GM19328 (cell line): ENCODE measurements around the gene CCDC51.
"Not testable (repeated sequence)": the region's sequence is repeated elsewhere in the genome, so short reads cannot be mapped to it uniquely, and the experiment has no call there.

Experiments used
- ATAC-seq: cut with Tn5 transposase; IDR thresholded peaks from one replicate; pipeline ENCODE4 v1.9.1; 2021; ENCODE audit warnings: mild to moderate bottlenecking, moderate library complexity; ENCODE audit not compliant: unreplicated experiment

CCDC51 gene

DNA sequence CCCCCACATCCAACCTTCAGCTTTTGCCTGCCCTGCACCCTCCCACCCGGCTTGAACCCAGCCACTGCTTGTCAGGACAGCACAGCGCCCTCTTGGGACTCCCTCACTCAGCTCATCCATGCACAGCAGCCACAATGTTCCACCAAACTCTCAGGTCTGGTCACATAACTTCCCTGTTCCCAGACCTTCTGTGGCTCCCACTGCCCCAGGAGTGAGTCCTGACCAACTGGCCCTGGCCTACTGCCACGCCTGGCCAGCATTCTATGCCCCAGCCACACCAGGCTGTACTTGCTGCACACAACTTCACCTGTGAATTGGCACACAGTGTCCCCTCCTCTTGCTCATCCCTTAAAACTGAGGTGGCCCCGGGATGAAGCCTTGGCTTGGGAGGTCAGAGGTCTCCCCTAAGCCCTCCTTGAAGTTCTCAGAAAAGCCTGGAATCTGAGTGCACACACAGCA, 31.1 kb downstream of the CCDC51 start:
- no peak for ATAC-seq

DNA sequence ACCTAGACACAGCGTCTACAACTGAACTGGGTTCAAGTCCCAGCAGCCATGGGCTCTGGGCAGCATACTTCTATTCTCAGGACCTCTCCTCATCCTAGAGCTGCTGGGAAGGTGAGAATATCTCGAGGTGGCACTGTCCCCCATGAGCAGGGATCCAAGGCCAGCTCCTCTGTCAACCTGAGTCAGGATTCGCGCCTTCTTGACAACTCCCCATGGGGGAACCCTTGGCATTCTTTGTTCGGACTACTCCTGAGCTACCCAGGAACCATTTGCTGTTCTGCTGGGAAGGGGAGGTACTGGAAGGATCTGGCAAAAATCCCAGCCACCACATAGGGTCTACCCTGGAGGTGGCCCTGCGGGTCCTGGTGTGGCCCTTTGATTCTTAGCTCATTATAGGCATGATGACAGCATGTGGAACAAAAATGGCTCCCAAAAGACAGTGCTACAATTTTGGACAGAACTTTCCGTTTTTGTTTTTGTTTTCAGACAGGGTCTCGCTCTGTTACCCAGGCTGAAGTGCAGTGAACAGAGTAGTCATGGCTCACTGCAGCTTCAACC, 32.3 kb downstream of the CCDC51 start:
- no peak for ATAC-seq

DNA sequence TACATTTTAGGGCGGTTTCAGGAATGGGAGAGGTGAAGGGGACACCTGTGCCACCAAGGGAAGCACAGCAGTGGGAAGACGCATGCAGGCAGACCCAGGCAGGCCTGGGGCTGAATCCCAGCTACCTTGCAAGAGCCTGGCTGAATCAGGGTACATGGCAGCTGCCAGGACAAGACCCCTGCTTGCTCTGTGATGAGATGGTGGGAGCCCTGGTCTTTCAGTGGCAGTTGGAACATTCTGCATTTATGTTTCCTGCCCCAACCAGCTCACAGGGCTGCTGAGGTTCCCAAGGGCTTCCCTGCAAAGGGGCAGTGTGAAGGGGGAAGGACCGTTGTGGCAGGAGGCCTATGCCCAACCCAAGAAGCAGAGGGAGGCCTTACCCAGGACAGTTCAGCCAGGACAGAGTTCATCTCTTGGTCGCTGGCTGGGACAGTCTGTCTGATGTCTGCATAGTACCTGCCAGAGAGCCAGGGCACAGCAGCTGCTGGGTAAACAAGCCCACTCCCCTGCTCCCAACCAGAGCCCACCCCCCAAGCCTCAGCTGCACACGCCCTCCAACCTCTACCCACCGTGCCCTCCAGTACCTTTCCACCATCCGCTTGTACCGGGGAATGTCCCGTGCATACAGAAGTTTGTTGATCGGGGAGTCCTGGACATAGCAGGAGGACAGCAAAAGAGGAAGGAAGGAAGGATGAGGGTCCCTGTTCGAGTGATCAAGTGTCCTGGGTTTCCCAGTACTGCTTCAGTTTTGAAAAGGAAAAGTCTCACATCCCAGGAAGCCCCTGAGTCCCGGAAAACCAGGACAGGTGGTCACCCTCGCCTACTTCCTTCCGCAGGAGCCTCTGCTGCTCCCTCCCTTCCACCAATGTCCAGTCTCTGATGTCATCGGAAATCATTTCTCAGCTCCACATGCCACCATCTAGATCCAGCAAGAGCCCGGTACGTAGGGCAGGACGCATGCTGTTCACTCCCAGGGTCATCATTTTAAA, 33.2 kb downstream of the CCDC51 start:
- no peak for ATAC-seq

DNA sequence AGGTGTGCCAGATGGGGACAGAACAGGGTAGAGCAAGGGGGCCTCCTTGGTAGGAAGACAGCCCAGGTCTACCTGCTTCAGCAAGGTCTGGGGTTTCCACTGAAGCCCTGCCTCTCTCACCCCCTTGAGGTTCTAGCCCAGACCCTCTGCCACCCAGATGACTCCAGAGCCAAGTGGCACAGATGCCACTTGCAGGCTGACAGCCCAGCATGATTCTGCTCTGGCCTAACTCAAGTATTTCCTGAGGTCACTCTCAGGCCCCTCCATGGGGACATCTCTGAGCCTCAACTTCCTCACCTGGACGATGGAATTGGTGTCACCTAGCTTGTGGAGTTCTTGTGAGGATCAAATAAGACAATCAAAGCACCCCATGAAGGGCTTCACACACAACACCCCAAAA, 33.9 kb downstream of the CCDC51 start:
- no peak for ATAC-seq

DNA sequence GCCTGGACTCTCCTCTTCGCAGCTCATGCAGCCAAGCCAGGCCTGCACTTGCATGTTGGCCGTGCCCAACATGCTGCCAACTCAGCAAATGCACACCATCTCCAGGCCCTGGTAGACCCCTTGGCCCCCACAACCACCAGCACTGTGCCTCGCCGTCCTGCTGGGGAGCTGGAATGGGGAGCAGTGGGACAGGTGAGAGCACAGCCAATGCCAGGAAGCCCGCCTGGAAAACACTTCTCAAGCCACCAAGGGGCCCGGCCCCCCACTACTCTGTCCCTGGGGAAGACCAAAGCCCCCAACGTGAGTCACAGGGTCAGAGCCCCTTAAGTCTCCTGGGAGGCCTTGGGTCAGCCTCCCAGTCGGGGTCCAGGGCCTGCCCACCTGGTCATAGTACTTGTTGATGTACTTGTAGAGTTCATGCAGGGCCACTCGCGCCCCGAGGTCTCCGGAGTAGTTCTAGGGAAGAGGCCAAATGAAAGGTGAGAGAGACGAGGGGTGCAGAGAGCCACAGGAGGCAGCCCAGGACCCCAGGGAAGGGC, 34.5 kb downstream of the CCDC51 start:
- ATAC-seq = no peak

DNA sequence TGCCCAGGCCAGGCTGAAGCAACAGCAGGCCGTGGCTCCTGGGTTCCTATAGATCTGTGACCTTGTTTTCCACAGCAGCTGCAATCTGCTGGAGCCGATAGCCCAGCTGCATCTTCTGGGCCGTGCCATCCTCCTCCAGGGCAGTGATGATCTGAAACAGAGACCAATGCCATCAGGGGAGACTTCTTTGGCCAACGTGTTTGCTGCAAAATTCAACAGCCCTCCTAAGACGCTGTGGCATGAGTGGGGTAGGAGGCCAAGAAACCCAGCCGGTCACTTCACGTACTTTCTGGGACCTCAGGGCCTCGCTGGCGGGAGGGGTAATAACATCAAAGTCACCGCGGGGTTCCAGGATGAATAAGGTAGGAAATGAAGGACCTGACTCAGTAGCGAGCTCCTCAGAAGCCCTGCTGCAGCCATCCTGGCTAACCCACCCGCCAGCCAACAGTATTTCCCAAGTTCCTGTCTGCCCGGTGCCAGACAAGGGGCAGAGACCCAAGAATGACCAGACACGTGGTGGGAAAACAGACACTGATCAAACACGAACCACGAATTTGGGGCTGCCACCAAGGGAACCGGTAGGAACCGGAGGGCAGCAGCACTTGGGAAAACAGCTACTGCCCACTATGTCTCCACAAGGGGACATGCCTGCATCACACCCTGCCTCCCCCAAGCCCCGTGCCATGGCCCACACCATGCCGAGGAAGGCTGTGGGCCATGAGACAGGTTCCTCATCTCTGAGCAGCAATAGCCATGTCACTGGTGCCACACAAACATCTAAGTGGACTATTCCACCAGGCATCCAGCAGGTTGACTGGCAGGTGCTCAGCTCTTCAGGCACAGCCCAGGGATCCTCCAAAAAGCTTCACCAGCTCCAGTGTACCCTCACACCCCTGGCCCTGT, 35.2 kb downstream of the CCDC51 start:
- ATAC-seq = no peak

DNA sequence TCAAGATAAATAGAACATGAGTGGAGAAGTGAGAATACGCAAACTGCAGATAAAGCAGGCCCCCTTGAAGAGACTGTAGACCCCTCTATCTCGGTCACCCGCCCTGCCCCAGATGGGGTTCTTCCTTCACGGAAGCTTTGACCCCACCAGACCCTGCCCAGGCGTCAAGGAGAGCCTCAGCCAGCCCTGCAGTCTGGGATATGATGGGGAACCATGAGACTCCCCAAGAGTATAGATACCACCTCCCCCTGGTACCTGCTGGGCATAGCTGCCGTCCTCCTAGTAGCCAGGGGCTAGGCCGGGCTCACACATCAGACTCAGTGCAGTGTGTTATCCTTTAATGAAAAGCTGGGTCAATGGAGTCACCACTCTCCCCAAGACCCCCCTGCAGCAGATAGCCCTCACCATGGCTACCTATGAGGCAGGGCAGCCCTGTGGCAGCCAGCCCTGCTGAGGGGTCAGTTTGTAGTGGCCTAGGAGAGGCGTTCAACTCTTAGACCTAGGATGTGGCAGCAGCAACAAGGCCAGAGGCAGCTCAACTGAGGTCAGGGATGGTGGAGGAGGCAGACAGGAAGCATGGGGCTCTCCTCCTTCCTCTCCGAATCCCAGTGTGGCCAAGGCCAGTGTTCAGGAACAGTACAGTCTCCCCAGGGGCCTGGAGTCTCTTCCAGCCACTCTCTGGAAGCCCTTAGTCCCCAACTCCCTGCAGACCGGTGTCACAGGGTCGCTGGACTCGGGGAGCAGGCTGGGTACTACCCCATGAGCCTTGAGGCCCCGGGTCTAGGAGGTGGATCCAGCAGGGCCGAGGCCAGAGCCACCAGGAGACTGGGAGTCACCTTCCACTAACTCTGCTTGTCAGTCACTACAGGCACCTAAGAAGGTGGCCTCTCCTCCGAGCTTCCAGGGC, 36.1 kb downstream of the CCDC51 start:
- ATAC-seq = no peak

DNA sequence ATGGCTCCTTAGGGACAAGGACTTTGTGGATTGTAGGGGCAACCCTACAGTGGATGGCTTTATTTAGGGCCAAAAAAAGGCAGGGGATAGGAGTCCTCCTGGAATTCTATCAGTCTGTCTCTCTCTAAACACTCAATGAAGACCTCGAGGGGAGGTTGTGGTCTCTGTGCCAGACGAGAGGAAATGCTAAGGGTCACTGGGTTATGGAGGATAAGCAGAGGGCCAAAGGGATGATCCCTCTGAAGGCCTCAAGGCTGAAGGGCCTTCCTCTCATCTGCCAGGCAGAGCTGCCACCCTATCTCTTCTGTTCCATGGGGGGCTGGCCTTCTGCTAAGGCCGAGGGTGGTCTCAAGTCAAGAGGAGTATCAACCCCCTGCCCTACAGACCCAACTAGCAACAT, 37.0 kb downstream of the CCDC51 start:
- ATAC-seq = no peak

DNA sequence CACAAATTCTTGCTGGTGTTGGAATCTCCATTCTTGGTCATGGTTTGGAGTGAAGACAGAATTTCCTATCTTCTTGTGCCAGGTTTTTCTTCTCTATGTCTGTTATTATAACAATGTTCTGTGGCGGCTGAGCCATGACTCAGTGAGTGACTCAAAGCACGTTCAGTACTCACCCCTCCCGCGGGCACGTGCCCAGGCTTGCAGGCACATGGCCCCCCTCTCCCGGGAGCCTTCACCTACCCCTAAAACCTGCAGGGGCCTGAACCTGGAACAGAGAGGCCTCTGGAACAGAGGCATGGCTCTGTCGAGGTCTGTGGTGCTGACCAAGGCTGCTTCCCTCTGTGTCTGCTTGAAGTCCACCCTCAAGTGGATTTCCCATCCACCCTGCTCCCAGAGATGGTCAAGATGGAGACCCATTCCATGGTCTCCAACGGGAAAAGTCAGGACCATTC, 37.6 kb downstream of the CCDC51 start:
- ATAC-seq = no peak

DNA sequence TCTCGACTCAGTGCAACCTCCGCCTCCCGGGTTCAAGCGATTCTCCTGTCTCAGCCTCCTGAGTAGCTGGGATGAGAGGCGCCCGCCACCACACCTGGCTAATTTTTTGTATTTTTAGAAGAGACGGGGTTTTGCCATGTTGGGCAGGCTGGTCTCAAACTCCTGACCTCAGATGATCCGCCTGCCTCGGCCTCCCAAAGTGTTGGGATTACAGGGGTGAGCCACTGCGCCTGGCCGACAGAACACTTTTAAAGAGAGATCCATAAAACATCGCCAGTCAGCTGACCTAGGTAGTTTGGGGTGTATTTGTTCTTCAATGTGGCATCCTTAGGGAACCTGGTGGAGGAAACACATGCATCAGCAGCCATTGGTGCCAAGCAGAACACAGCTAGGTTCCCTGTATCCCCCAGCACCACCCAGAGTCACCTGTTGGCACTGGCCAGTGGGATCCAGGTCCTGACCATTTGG, 38.5 kb downstream of the CCDC51 start:
- not testable (repeated sequence) for ATAC-seq

DNA sequence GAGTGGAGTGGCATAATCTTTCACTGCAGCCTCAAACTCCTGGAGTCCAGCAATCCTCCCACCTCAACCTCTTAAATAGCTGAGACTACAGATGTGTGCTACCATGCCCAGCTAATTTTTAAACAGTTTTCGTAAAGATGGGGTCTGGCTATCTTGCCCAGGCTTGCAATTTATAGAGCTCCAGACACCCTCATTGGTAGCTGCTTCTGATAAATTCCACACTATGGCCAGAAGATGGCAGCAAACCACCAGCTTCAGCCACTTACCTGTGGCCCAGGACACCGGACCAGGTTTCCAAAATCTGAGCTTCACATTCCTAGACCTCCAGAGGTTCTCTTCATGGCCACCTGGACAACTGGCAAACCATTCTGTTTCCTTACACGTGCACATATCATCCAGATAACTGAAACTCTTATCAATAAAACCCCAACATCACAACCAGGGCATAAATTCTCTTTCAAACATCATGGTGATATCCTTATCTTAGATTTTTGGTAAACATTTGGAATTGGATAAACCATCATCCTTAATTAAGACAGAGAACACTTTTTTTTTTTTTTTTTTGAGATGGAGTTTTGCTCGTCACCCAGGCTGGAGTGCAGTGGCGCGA, 39.0 kb downstream of the CCDC51 start:
- ATAC-seq = no peak

DNA sequence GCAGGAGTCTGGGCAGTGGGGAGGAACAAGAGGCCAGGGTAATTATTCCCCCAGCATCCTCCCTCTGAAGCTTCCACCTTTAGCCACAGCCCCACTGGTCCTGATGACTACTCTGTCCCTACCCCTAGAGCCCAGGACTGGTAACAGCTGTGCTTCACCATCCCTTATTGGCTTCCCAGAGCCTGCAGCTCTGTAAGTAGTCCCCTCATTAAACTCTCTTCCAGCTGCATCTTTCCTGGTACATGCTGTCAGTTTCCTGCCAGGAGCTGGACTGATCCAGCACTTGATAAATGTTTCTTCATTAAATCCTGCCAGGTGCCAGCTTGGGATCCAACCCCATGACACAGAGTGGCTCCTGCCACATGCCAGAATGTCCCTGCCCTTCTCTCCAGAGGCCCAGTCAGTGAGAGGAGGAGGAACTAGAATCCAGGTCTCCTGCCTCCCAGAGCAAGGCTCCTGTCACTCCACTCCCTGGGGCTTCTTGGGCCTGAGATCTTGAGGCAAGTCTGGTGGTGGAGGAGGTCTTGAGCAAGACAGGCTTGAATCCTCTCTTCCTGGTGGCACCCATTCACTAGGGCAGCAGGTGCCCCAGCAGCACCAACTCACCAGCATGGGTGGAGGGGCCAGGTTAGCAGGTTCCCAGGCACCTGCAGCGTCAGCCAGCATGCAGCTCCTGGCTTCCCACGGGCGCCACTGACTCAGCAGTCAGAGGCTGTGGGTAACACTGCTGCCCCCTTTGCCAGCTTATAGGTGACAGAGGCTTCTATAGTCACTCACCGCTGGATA, 40.3 kb downstream of the CCDC51 start:
- no peak for ATAC-seq

DNA sequence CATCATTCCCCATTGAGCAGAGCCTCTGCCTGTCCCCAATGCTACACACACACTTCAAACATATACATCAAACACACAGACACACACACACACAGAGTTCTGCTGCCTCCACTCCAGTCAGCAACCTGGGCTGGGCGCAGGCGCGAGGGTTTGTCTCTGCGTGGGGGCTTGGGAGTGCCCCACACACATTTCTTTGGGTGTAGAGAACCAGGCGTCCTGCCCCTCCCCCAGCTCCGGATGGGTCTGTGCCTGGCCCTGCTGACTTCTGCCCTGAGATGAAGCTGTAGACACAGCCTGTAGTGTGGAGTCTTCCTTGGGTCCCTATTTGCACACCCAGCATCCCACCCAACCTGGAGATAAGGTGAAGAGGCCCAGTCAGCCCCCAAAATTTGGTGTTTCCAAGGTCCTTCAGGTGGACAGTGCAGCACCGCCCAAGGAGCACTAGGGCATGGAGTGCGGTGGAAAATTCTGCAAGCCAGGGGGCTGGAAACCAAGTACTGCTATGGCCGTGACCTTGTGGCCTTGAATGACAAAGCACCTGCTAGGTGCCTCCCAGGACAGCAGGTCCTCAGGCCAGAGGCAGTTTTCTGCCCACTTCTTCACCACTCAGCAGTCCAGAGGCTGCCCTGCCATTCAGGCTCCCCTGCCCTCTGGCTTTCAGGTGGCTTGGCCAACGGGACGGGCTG, 41.1 kb downstream of the CCDC51 start:
- ATAC-seq = no peak

DNA sequence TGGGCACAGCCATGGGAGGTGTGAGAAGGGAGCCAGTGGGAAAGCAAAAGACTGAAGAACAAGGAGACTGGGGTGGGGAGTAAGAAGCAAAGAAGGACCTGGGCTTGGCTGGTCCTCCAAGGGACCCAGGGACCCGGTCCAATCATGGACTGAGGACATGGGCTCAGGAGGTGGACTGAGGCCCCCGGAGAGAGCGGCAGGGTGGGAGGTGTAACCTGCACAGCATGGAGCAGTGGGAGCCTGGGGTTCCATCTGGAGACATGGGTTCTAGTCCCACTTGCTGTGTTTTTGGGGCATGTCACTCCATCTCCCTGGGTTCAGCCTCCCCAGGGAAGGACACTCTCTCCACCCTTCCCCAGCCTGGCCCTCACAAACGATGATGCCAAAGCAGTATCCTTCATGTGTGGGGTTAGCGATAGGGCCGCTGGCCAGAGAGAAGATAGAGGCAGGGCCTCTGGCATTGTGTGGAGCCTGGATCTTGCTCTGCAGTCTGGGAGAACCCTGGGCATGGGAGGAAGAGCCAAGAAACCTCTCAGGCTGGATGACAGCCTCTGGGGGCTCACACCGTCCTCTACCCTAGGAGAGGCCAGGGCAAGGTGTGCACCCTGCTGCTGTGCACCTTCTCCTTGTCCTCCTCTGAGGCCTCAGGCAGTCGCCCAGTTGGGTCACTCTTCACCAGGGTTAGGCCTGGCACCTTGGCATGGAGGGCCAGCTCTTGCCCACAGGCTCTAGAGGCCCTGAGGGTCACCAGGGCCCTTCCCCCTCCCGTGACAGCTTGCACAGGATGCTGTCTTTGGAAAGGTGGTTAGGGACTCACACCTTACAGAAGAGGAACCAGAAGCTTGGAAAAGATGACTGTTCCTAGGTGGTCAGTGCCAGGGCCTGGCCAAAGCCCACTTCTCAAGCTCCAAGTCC, 41.9 kb downstream of the CCDC51 start:
- ATAC-seq = no peak

DNA sequence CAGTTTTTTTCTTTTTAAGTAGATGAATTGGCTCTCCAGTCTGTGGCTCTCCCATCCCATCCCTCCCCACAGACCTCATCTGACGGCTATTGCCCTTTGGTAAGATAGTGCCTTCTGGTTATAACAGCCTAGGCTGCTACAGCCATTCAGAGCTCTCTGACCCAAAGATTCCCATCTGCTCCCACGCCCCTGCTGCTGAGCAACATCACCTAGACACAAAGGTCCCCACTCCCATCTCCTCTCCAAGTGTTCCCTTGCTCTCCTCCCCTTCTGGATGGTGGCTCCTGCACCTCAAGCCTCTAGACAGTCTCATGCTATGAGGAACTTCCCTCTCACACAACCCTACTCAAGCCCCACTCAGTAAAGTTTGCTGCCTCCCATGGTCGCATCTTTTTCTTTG, 44.2 kb downstream of the CCDC51 start:
- ATAC-seq = no peak

DNA sequence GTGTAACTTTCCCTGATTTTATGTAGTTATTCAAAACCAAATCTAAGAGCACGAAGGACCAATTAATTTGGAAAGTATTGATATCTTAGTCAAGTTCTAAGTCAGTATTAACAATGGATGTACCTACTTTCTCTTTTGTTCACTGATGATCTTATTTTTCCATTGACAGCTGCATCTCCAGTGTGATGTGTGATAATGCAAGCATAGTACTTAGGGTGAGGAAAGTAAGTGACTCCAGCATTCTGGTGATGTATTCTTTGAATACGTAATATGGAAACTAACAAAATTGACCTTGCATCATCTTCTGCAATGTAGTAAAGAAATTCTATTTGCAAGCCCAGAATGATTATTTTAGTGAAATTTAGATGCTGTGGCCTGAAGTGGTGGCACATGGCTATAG, 45.5 kb downstream of the CCDC51 start:
- no peak for ATAC-seq

DNA sequence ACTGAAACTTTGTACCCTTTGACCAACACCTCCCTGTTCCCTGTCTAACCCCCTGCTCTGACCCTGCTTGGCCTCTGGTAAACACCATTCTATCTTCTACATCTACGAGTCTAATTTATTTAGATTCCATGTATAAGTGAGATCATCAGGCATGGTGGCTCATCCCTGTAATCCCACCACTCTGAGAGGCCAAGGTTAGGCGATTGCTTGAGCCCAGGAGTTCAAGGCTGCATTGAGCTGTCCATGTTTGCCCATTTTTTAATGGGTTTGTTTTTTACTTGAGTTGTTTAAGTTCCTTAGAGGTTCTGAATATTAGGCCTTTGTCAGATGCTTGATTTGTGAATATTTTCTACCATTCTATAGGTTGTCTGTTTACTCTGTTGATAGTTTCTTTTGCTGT, 51.0 kb downstream of the CCDC51 start:
- ATAC-seq = no peak
